ENCODE data around the gene SERPINB1. TPM values are rescaled to one million over a fixed set of nuclear protein-coding genes. Genes with fewer than 3 reads are reported as not detected.

The SERPINB1 gene
- total RNA-seq, 3 donors from 2014 or later, result 35.1 to 53.6 (median 51.8) TPM

- Histone ChIP-seq H3K36me3 (no peaks in the 10 kb centered on the region), H3K4me3 (peak overlapping the region in 1 of 3 donors; percentile 23), H3K4me1 (no peaks in the 10 kb centered on the region), H3K27me3 (no peaks in the 10 kb centered on the region), H3K27ac (peak overlapping the region; percentile 3 to 62), H3K9me3 (peaks cover 0 to 11% of the 10 kb centered on the region in 2 donors)
- intact Hi-C loops (cut with DNase I; ENCODE audit: low total_unique reads), result no loop called here
- no peak for TF ChIP-seq POLR2A (IDR thresholded peaks at IDR 0.05)
- no peak for TF ChIP-seq POLR2AphosphoS5 (IDR thresholded peaks at IDR 0.05)
- DNase-seq (ENCODE audit: low spot score in 2 of 2), result no peak
Measured at GRCh38 chr6:2817903-2818443, 23.7 kb downstream of the SERPINB1 start.

DNA sequence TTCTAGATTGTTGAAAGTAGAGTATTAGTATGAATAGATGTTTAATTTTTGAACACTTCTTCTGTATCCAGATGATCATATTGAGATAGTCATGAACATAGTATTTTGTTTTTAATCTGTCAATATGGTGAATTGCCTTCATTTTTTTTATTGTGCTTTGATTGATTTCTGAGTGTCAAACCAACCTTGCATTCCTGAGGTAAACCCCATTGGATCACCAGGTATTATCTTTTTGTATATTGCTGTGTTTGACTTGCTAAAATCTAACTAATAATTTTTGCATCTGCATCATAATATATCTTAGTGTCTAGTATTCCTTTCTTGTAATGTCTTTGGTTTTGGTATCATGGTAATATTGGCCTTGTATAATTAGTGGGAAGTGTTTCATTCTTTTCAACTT, 25.5 kb downstream of the SERPINB1 start:
- DNase-seq (ENCODE audit: low spot score in 2 of 2), result no peak
- H3K27ac ChIP-seq, result no peak overlapping the region
- intact Hi-C loops (cut with DNase I; ENCODE audit: low total_unique reads), result no loop called here
- TF ChIP-seq POLR2AphosphoS5 (IDR thresholded peaks at IDR 0.05) (no peak), POLR2A (IDR thresholded peaks at IDR 0.05) (no peak)
- TF ChIP-seq, protein P1, sequence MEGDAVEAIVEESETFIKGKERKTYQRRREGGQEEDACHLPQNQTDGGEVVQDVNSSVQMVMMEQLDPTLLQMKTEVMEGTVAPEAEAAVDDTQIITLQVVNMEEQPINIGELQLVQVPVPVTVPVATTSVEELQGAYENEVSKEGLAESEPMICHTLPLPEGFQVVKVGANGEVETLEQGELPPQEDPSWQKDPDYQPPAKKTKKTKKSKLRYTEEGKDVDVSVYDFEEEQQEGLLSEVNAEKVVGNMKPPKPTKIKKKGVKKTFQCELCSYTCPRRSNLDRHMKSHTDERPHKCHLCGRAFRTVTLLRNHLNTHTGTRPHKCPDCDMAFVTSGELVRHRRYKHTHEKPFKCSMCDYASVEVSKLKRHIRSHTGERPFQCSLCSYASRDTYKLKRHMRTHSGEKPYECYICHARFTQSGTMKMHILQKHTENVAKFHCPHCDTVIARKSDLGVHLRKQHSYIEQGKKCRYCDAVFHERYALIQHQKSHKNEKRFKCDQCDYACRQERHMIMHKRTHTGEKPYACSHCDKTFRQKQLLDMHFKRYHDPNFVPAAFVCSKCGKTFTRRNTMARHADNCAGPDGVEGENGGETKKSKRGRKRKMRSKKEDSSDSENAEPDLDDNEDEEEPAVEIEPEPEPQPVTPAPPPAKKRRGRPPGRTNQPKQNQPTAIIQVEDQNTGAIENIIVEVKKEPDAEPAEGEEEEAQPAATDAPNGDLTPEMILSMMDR (IDR thresholded peaks at IDR 0.05), result no peak
- peaks cover 0 to 11% of the 10 kb centered on the region in 2 donors for H3K9me3 ChIP-seq
- H3K27me3 ChIP-seq, result no peaks in the 10 kb centered on the region
- no peaks in the 10 kb centered on the region for H3K36me3 ChIP-seq
- H3K4me3 ChIP-seq, result no peak overlapping the region
- H3K4me1 ChIP-seq, result no peaks in the 10 kb centered on the region

DNA sequence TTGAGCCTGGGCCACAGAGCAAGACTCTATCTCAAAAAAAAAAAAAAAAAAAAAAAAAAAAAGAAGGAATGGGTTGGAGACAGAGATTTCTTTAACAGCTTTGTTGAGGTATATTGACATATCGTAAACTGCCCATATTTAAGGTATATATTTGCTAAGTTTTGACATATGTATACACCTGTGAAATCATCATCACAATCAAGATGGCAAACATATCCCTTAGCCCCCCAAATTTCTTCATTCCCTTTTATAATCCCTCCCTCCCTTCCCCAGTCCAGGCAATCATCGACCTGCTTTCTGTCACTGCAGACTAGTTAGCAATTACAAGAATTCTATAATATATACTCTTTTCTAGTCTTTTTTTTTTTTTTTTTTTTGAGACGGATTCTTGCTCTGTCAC, 29.0 kb downstream of the SERPINB1 start:
- H3K36me3 ChIP-seq, result no peaks in the 10 kb centered on the region
- no peak overlapping the region for H3K27ac ChIP-seq
- TF ChIP-seq POLR2A (IDR thresholded peaks at IDR 0.05), result no peak
- TF ChIP-seq, protein P1 (IDR thresholded peaks at IDR 0.05), result no peak
- no peak for TF ChIP-seq POLR2AphosphoS5 (IDR thresholded peaks at IDR 0.05)
- no peaks in the 10 kb centered on the region for H3K4me1 ChIP-seq
- H3K27me3 ChIP-seq, result no peaks in the 10 kb centered on the region
- intact Hi-C loops (cut with DNase I; ENCODE audit: low total_unique reads), result no loop called here
- no peak for DNase-seq (ENCODE audit: low spot score in 2 of 2)
- H3K4me3 ChIP-seq, result no peak overlapping the region
- peaks cover 0 to 11% of the 10 kb centered on the region in 2 donors for H3K9me3 ChIP-seq

- Histone ChIP-seq H3K27ac (no peak overlapping the region), H3K36me3 (no peaks in the 10 kb centered on the region), H3K4me1 (no peaks in the 10 kb centered on the region), H3K9me3 (no peaks in the 10 kb centered on the region), H3K4me3 (no peak overlapping the region), H3K27me3 (no peaks in the 10 kb centered on the region)
- intact Hi-C loops (cut with DNase I; ENCODE audit: low total_unique reads), result no loop called here
- TF ChIP-seq POLR2AphosphoS5 (IDR thresholded peaks at IDR 0.05) (no peak), POLR2A (IDR thresholded peaks at IDR 0.05) (no peak)
- TF ChIP-seq, protein P1 (IDR thresholded peaks at IDR 0.05), result no peak
- DNase-seq (ENCODE audit: low spot score in 2 of 2), result no peak
Measured at GRCh38 chr6:2810092-2810671, 31.5 kb downstream of the SERPINB1 start.

DNA sequence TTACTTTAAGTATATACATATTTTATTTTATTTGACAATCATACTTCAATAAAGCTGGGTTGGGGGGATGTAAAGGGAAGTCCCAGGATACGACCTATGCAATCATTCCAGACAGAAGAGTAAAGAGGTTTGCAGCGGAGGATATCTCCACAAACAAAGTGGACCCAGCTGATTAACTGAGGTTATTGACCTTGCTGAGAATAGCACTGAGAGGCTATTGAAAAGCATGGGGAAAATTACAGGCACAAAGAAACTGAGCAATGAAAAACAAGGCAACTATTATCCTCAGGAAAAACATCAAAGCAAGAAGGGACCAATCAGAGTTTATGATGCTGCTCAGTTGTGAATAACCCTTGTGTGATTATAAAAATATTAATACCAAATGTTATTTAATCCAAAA, 32.6 kb downstream of the SERPINB1 start:
- intact Hi-C loops (cut with DNase I; ENCODE audit: low total_unique reads), result no loop called here
- no peak overlapping the region for H3K4me3 ChIP-seq
- no peak overlapping the region for H3K27ac ChIP-seq
- H3K9me3 ChIP-seq, result no peaks in the 10 kb centered on the region
- no peaks in the 10 kb centered on the region for H3K4me1 ChIP-seq
- no peaks in the 10 kb centered on the region for H3K27me3 ChIP-seq
- TF ChIP-seq POLR2AphosphoS5 (IDR thresholded peaks at IDR 0.05), result no peak
- TF ChIP-seq, protein P1 (IDR thresholded peaks at IDR 0.05), result no peak
- no peak for TF ChIP-seq POLR2A (IDR thresholded peaks at IDR 0.05)
- no peaks in the 10 kb centered on the region for H3K36me3 ChIP-seq
- DNase-seq (ENCODE audit: low spot score in 2 of 2), result no peak
